ENCODE data around the gene BTG4.

DNA sequence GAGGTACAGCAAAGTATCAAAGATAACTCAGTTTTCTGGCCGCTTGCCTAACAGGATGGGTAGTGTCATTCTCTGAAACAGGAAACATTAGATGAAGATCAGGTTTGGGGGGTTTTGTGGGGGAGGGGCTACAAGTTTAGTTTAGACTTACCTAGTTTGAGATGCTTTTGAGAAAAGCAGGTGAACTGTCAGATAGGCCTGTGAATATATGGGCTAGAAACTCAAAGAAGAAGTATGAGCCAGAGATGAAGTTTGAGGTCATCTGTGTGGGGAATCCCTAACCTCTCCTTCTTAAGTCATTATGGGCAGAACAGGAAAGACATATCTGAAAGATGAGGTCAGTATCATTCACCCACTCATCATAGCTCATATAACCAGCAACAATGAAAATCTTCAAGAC is 14.3 kb upstream of the BTG4 start:
- no peak for TF ChIP-seq EZH2 (IDR thresholded peaks at IDR 0.05; ENCODE audit: borderline replicate concordance, low read length)
- TF ChIP-seq, protein P1, sequence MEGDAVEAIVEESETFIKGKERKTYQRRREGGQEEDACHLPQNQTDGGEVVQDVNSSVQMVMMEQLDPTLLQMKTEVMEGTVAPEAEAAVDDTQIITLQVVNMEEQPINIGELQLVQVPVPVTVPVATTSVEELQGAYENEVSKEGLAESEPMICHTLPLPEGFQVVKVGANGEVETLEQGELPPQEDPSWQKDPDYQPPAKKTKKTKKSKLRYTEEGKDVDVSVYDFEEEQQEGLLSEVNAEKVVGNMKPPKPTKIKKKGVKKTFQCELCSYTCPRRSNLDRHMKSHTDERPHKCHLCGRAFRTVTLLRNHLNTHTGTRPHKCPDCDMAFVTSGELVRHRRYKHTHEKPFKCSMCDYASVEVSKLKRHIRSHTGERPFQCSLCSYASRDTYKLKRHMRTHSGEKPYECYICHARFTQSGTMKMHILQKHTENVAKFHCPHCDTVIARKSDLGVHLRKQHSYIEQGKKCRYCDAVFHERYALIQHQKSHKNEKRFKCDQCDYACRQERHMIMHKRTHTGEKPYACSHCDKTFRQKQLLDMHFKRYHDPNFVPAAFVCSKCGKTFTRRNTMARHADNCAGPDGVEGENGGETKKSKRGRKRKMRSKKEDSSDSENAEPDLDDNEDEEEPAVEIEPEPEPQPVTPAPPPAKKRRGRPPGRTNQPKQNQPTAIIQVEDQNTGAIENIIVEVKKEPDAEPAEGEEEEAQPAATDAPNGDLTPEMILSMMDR (conservative IDR thresholded peaks at IDR 0.05 in 1 of 2, IDR thresholded peaks at IDR 0.05 in 1 of 2; ENCODE audit: extremely low read depth in 1 of 2, insufficient read depth in 1 of 2, low read depth in 1 of 2, low read length in 2 of 2) = no peak

All from mammary epithelial cell (primary cell).